CD14-positive monocyte (primary cell): ENCODE measurements around the gene ACSM6. TPM values are rescaled to one million over a fixed set of nuclear protein-coding genes. Genes with fewer than 3 reads are reported as not detected.

Experiments used
- DNase-seq, 3 donors: peaks; one replicate each; pipeline ENCODE4 v3.0.0-alpha.2; 2011 to 2022
- H2AFZ ChIP-seq: 2 replicates; pipeline ENCODE4 v1.6.0; 2012; ENCODE audit warnings: mild to moderate bottlenecking, low read depth, low read length, inconsistent platforms; ENCODE audit not compliant: insufficient read depth, poor library complexity, severe bottlenecking
- H3K27ac ChIP-seq, 2 donors: 1 replicate in 1 of 2; 2 replicates in 1 of 2; pipeline ENCODE4 v1.5.1; 2012 to 2013; ENCODE audit warnings: low read length in 2 of 2, control low read depth in 1 of 2, inconsistent platforms in 1 of 2, low read depth in 1 of 2, mild to moderate bottlenecking in 1 of 2
- H3K27me3 ChIP-seq, 2 donors: one replicate each; pipeline versions ENCODE4 v1.6.0 to v1.6.1; 2011 to 2013; ENCODE audit warnings: low read length in 2 of 2; ENCODE audit not compliant: control insufficient read depth in 2 of 2, insufficient read depth in 2 of 2
- H3K36me3 ChIP-seq, 2 donors: replicated peaks in 1 of 2; 1 replicate in 1 of 2; 2 replicates in 1 of 2; pipeline versions ENCODE4 v1.5.1 to v1.6.1; 2012 to 2013; ENCODE audit warnings: low read length in 2 of 2, control low read depth in 1 of 2, inconsistent platforms in 1 of 2, mild to moderate bottlenecking in 1 of 2; ENCODE audit not compliant: insufficient read depth in 2 of 2, control insufficient read depth in 1 of 2
- H3K4me1 ChIP-seq, 2 donors: 1 replicate in 1 of 2; 2 replicates in 1 of 2; pipeline versions ENCODE4 v1.5.1 to v1.6.1; 2012 to 2013; ENCODE audit warnings: low read length in 2 of 2, control low read depth in 1 of 2, inconsistent platforms in 1 of 2, mild to moderate bottlenecking in 1 of 2, moderate library complexity in 1 of 2; ENCODE audit not compliant: insufficient read depth in 2 of 2, control insufficient read depth in 1 of 2
- H3K4me2 ChIP-seq: replicated peaks from 2 replicates; pipeline ENCODE3; 2012; ENCODE audit warnings: low read length, moderate library complexity, mild to moderate bottlenecking; ENCODE audit not compliant: poor library complexity, severe bottlenecking; ENCODE audit errors: extremely low read depth
- H3K4me3 ChIP-seq, 3 experiments: fragments of 200-600 bp in 1 of 3; sonication (generic) in 1 of 3; replicated peaks in 1 of 3; 1 replicate in 2 of 3; 2 replicates in 1 of 3; pipeline ENCODE4 v1.5.1; 2011 to 2013; ENCODE audit warnings: low read length in 3 of 3, mild to moderate bottlenecking in 3 of 3, control low read depth in 2 of 3, low read depth in 2 of 3, inconsistent platforms in 1 of 3, moderate library complexity in 1 of 3
- H3K79me2 ChIP-seq: 2 replicates; pipeline ENCODE4 v1.6.0; 2012; ENCODE audit warnings: mild to moderate bottlenecking, control low read depth, inconsistent platforms, low read length, moderate library complexity; ENCODE audit not compliant: insufficient read depth
- H3K9ac ChIP-seq: 2 replicates; pipeline ENCODE4 v1.6.0; 2017; ENCODE audit warnings: low read length, mild to moderate bottlenecking; ENCODE audit not compliant: insufficient read depth, poor library complexity, severe bottlenecking
- H3K9me3 ChIP-seq, 2 donors: replicated peaks in 1 of 2; 1 replicate in 1 of 2; 2 replicates in 1 of 2; pipeline versions ENCODE4 v1.5.1 to v1.6.1; 2012 to 2013; ENCODE audit warnings: low read length in 2 of 2, control low read depth in 1 of 2; ENCODE audit not compliant: control insufficient read depth in 1 of 2, insufficient read depth in 1 of 2
- H4K20me1 ChIP-seq: 2 replicates; pipeline ENCODE4 v1.6.0; 2012; ENCODE audit warnings: mild to moderate bottlenecking, low read length, control low read depth, moderate library complexity; ENCODE audit not compliant: insufficient read depth
- H3K27ac Mint-ChIP-seq, 7 donors: one replicate each; pipeline ENCODE4 v1.8.0; 2020; ENCODE audit warnings: mild to moderate bottlenecking in 7 of 7, mixed read lengths in 7 of 7, moderate library complexity in 6 of 7, inconsistent platforms in 2 of 7
- H3K27me3 Mint-ChIP-seq, 3 donors: one replicate each; pipeline ENCODE4 v1.8.0; 2021 to 2022; ENCODE audit warnings: low read depth in 3 of 3, mild to moderate bottlenecking in 3 of 3, mixed read lengths in 3 of 3, moderate library complexity in 3 of 3, inconsistent platforms in 1 of 3
- H3K36me3 Mint-ChIP-seq, 2 donors: one replicate each; pipeline ENCODE4 v1.8.0; 2020; ENCODE audit warnings: mixed read lengths in 2 of 2, inconsistent platforms in 1 of 2, mild to moderate bottlenecking in 1 of 2
- H3K4me1 Mint-ChIP-seq: one replicate; pipeline ENCODE4 v1.8.0; 2020; ENCODE audit warnings: mild to moderate bottlenecking, mixed read lengths
- H3K4me3 Mint-ChIP-seq, 2 donors: one replicate each; pipeline ENCODE4 v1.8.0; 2020; ENCODE audit warnings: mild to moderate bottlenecking in 2 of 2, mixed read lengths in 2 of 2, moderate library complexity in 1 of 2
- H3K9me3 Mint-ChIP-seq, 7 donors: one replicate each; pipeline ENCODE4 v1.8.0; 2020 to 2022; ENCODE audit warnings: mixed read lengths in 7 of 7, mild to moderate bottlenecking in 6 of 7, moderate library complexity in 6 of 7, inconsistent platforms in 2 of 7
- CTCF ChIP-seq: fragments of 200-600 bp; IDR thresholded peaks from one replicate; pipeline ENCODE4 v1.8.0; 2022; ENCODE audit warnings: antibody characterized with exemption, mild to moderate bottlenecking
- WGBS: methylation state at CpG from one replicate; pipeline ENCODE4 v1.1.5; 2013; ENCODE audit warnings: missing lambda C conversion rate; ENCODE audit not compliant: insufficient coverage; 5-methylcytosine and 5-hydroxymethylcytosine counted together
- intact Hi-C, 2 donors: fragments of 100-400 bp; cut with micrococcal nuclease; formaldehyde crosslinking; loops; one replicate each; pipeline versions ENCODE4 v1.15.0 to v1.15.1; 2023
- polyA plus RNA-seq, 3 donors: library from polyadenylated mRNA; depleted of rRNA in 1 of 3; unstranded in 2 of 3; stranded (reverse) in 1 of 3; fragments of 300-500 nt in 2 of 3; fragments of >200 nt in 1 of 3; fragmentation: Illumina TruSeq in 2 of 3; gene quantifications; 1 replicate in 2 of 3; 2 replicates in 1 of 3; pipeline ENCODE4 v1.2.3, GENCODE V29; 2012 to 2021

ACSM6 gene
- polyA plus RNA-seq, 3 donors, result not detected

- no peak overlapping the region for H3K9ac ChIP-seq
- no peaks in the 10 kb centered on the region for H3K79me2 ChIP-seq
- DNase-seq, result no peak
- Mint-ChIP-seq H3K27ac (no peak overlapping the region), H3K4me1 (no peaks in the 10 kb centered on the region), H3K4me3 (no peak overlapping the region), H3K9me3 (no peaks in the 10 kb centered on the region), H3K27me3 (peaks cover 0 to 2% (median 0%) of the 10 kb centered on the region in 3 donors), H3K36me3 (no peaks in the 10 kb centered on the region)
- H3K4me3 ChIP-seq, result no peak overlapping the region
- intact Hi-C loops, result no loop called here
- WGBS, result 83% methylated on average over 2 of the region's 8 CpGs
- H3K27ac ChIP-seq, result no peak overlapping the region
- no peaks in the 10 kb centered on the region for H3K9me3 ChIP-seq
- H3K27me3 ChIP-seq, result no peaks in the 10 kb centered on the region
- no peak overlapping the region for H2AFZ ChIP-seq
- H4K20me1 ChIP-seq, result no peaks in the 10 kb centered on the region
- H3K36me3 ChIP-seq, result no peaks in the 10 kb centered on the region
- H3K4me1 ChIP-seq, result no peaks in the 10 kb centered on the region
- peak; percentile 22 for TF ChIP-seq CTCF
- no peak overlapping the region for H3K4me2 ChIP-seq
Measured at GRCh38 chr10:95208702-95209391, 14.8 kb downstream of the ACSM6 start.

- H3K4me1 ChIP-seq, result no peaks in the 10 kb centered on the region
- no peaks in the 10 kb centered on the region for H3K79me2 ChIP-seq
- no peak overlapping the region for H2AFZ ChIP-seq
- Mint-ChIP-seq H3K4me1 (no peaks in the 10 kb centered on the region), H3K4me3 (no peak overlapping the region), H3K27ac (no peak overlapping the region), H3K27me3 (peaks cover 0 to 2% (median 0%) of the 10 kb centered on the region in 3 donors), H3K36me3 (no peaks in the 10 kb centered on the region), H3K9me3 (no peaks in the 10 kb centered on the region)
- H4K20me1 ChIP-seq, result no peaks in the 10 kb centered on the region
- no peak overlapping the region for H3K27ac ChIP-seq
- H3K9ac ChIP-seq, result no peak overlapping the region
- H3K36me3 ChIP-seq, result no peaks in the 10 kb centered on the region
- TF ChIP-seq CTCF, result no peak
- no peak overlapping the region for H3K4me2 ChIP-seq
- no peak overlapping the region for H3K4me3 ChIP-seq
- 97% methylated on average over 4 of the region's 6 CpGs for WGBS
- H3K9me3 ChIP-seq, result no peaks in the 10 kb centered on the region
- intact Hi-C loops, result no loop called here
- DNase-seq, result no peak
- no peaks in the 10 kb centered on the region for H3K27me3 ChIP-seq
Measured at GRCh38 chr10:95209509-95210127, 15.6 kb downstream of the ACSM6 start.
